GM21447 (cell line): ENCODE results near the gene UBN1.

Experiments
- ATAC-seq: cut with Tn5 transposase; IDR thresholded peaks from one replicate; pipeline ENCODE4 v1.9.1; 2021; ENCODE audit not compliant: unreplicated experiment

Gene UBN1

GRCh38 chr16:4814046-4814445 lies 33.2 kb upstream of the UBN1 start:
- no peak for ATAC-seq

GRCh38 chr16:4814542-4815173 lies 32.6 kb upstream of the UBN1 start:
- no peak for ATAC-seq

GRCh38 chr16:4820652-4821051 lies 26.6 kb upstream of the UBN1 start:
- no peak for ATAC-seq

- ATAC-seq = no peak
Observed at GRCh38 chr16:4825196-4825595, 22.1 kb upstream of the UBN1 start.

GRCh38 chr16:4826526-4826925 lies 20.8 kb upstream of the UBN1 start:
- no peak for ATAC-seq

- no peak for ATAC-seq
Observed at GRCh38 chr16:4826980-4827379, 20.3 kb upstream of the UBN1 start.

- ATAC-seq = no peak
Observed at GRCh38 chr16:4828567-4829321, 18.5 kb upstream of the UBN1 start.

GRCh38 chr16:4830408-4830807 lies 16.9 kb upstream of the UBN1 start:
- ATAC-seq = no peak

- no peak for ATAC-seq
Observed at GRCh38 chr16:4831616-4832015, 15.7 kb upstream of the UBN1 start.

GRCh38 chr16:4832698-4833343 lies 14.5 kb upstream of the UBN1 start:
- no peak for ATAC-seq

- ATAC-seq = no peak
Observed at GRCh38 chr16:4833584-4833983, 13.7 kb upstream of the UBN1 start.

GRCh38 chr16:4836727-4837126 lies 10.6 kb upstream of the UBN1 start:
- ATAC-seq = no peak

GRCh38 chr16:4837733-4838501 lies 9.4 kb upstream of the UBN1 start:
- no peak for ATAC-seq

- no peak for ATAC-seq
Observed at GRCh38 chr16:4839942-4840341, 7.3 kb upstream of the UBN1 start.

- no peak for ATAC-seq
Observed at GRCh38 chr16:4840984-4841383, 6.3 kb upstream of the UBN1 start.

GRCh38 chr16:4846503-4846900 lies 779 bp upstream of the UBN1 start:
- peak; percentile 27 for ATAC-seq

GRCh38 chr16:4847774-4848587 lies 700 bp downstream of the UBN1 start:
- peak; percentile 21 for ATAC-seq

GRCh38 chr16:4850211-4850610 lies 2.9 kb downstream of the UBN1 start:
- ATAC-seq = no peak

GRCh38 chr16:4852221-4852872 lies 5.1 kb downstream of the UBN1 start:
- ATAC-seq = no peak

GRCh38 chr16:4855371-4855770 lies 8.1 kb downstream of the UBN1 start:
- ATAC-seq = no peak
